Trophoblast cell (in vitro differentiated cells and primary cell): ENCODE measurements around the gene IFNL3.
"Not testable (repeated sequence)": the region's sequence is repeated elsewhere in the genome, so short reads cannot be mapped to it uniquely, and the experiment has no call there.

ENCODE experiments used
- DNase-seq, 2 donors: peaks; one replicate each; pipeline ENCODE4 v3.0.0-alpha.2; 2016
- H2AFZ ChIP-seq: 2 replicates; pipeline ENCODE4 v1.6.1; 2013; ENCODE audit warnings: low read length, moderate library complexity, mild to moderate bottlenecking; ENCODE audit not compliant: insufficient read depth, poor library complexity
- H2AK5ac ChIP-seq: 2 replicates; pipeline ENCODE4 v1.6.1; 2013; ENCODE audit warnings: mild to moderate bottlenecking, low read length
- H2BK120ac ChIP-seq: 2 replicates; pipeline ENCODE4 v1.6.1; 2013; ENCODE audit warnings: low read length, mild to moderate bottlenecking, moderate library complexity; ENCODE audit not compliant: insufficient read depth, poor library complexity
- H2BK12ac ChIP-seq: 2 replicates; pipeline ENCODE4 v1.6.1; 2013; ENCODE audit warnings: mild to moderate bottlenecking, low read length, moderate library complexity
- H2BK5ac ChIP-seq: 2 replicates; pipeline ENCODE4 v1.6.1; 2013; ENCODE audit warnings: low read length, low read depth, moderate library complexity, mild to moderate bottlenecking; ENCODE audit not compliant: poor library complexity
- H3K14ac ChIP-seq: 2 replicates; pipeline ENCODE4 v1.6.1; 2013; ENCODE audit warnings: mild to moderate bottlenecking, low read length
- H3K18ac ChIP-seq: 2 replicates; pipeline ENCODE4 v1.6.1; 2013; ENCODE audit warnings: mild to moderate bottlenecking, low read length
- H3K23ac ChIP-seq: 2 replicates; pipeline ENCODE4 v1.6.1; 2013; ENCODE audit warnings: low read length
- H3K27ac ChIP-seq: 2 replicates; pipeline ENCODE4 v1.5.1; 2013; ENCODE audit warnings: low read depth, mild to moderate bottlenecking, inconsistent platforms, low read length, moderate library complexity
- H3K27me3 ChIP-seq: 2 replicates; pipeline ENCODE4 v1.6.1; 2013; ENCODE audit warnings: inconsistent platforms, mild to moderate bottlenecking, low read length, moderate library complexity; ENCODE audit not compliant: insufficient read depth
- H3K36me3 ChIP-seq, 2 experiments: 1 replicate in 1 of 2; 2 replicates in 1 of 2; pipeline ENCODE4 v1.6.1; 2013; ENCODE audit warnings: low read length in 2 of 2, mild to moderate bottlenecking in 2 of 2, moderate library complexity in 1 of 2; ENCODE audit not compliant: insufficient read depth in 2 of 2, control insufficient read depth in 1 of 2
- H3K4ac ChIP-seq: 2 replicates; pipeline ENCODE4 v1.6.1; 2013; ENCODE audit warnings: low read depth, mild to moderate bottlenecking, low read length, moderate library complexity
- H3K4me1 ChIP-seq, 2 experiments: 1 replicate in 1 of 2; 2 replicates in 1 of 2; pipeline ENCODE4 v1.6.1; 2013; ENCODE audit warnings: low read length in 2 of 2, mild to moderate bottlenecking in 2 of 2, moderate library complexity in 1 of 2; ENCODE audit not compliant: insufficient read depth in 2 of 2, control insufficient read depth in 1 of 2
- H3K4me2 ChIP-seq: 2 replicates; pipeline ENCODE4 v1.6.1; 2013; ENCODE audit warnings: inconsistent platforms, mild to moderate bottlenecking, low read length, moderate library complexity
- H3K4me3 ChIP-seq: 2 replicates; pipeline ENCODE4 v1.5.1; 2013; ENCODE audit warnings: mild to moderate bottlenecking, low read depth, low read length, inconsistent platforms
- H3K79me1 ChIP-seq: one replicate; pipeline ENCODE4 v1.6.1; 2013; ENCODE audit warnings: low read length
- H3K79me2 ChIP-seq: 2 replicates; pipeline ENCODE4 v1.6.1; 2013; ENCODE audit warnings: low read length, mild to moderate bottlenecking; ENCODE audit not compliant: control insufficient read depth, insufficient read depth, poor library complexity
- H3K9ac ChIP-seq: 2 replicates; pipeline ENCODE4 v1.6.1; 2013; ENCODE audit warnings: mild to moderate bottlenecking, low read length
- H3K9me3 ChIP-seq: 2 replicates; pipeline ENCODE4 v1.6.1; 2013; ENCODE audit warnings: low read depth, mild to moderate bottlenecking, control low read depth, inconsistent platforms, low read length; ENCODE audit not compliant: insufficient read depth
- H4K12ac ChIP-seq: 2 replicates; pipeline ENCODE4 v1.6.1; 2013; ENCODE audit warnings: low read depth, mild to moderate bottlenecking, low read length, moderate library complexity
- H4K8ac ChIP-seq: 2 replicates; pipeline ENCODE4 v1.6.1; 2013; ENCODE audit warnings: low read depth, mild to moderate bottlenecking, low read length, moderate library complexity
- H4K91ac ChIP-seq: one replicate; pipeline ENCODE4 v1.6.1; 2013; ENCODE audit warnings: low read depth, mild to moderate bottlenecking, low read length, moderate library complexity
- WGBS: extraction: QIAGEN DNeasy Blood & Tissue Kit; methylation state at CpG from one replicate; pipeline ENCODE4 v1.1.7; 2013; ENCODE audit warnings: missing lambda C conversion rate; ENCODE audit not compliant: insufficient read length, insufficient coverage; ENCODE audit errors: extremely low coverage; 5-methylcytosine and 5-hydroxymethylcytosine counted together

The IFNL3 gene

GRCh38 chr19:39247701-39248664 lies 3.2 kb upstream of the IFNL3 start:
- Histone ChIP-seq H3K79me1 (no peaks in the 10 kb centered on the region), H3K4me3 (no peak overlapping the region), H2AK5ac (no peak overlapping the region), H3K27me3 (peaks cover 28% of the 10 kb centered on the region), H3K14ac (no peak overlapping the region), H2BK120ac (no peak overlapping the region), H2BK12ac (no peak overlapping the region), H3K36me3 (no peaks in the 10 kb centered on the region), H3K4me2 (peak overlapping the region; percentile 49), H3K23ac (no peak overlapping the region), H2BK5ac (no peak overlapping the region), H4K12ac (no peak overlapping the region), H3K4me1 (peaks cover 3 to 5% of the 10 kb centered on the region in 2 experiments), H3K9me3 (peaks cover 16% of the 10 kb centered on the region), H2AFZ (no peak overlapping the region), H3K18ac (no peak overlapping the region), H3K79me2 (no peaks in the 10 kb centered on the region), H3K27ac (no peak overlapping the region), H4K91ac (no peak overlapping the region), H3K9ac (no peak overlapping the region), H4K8ac (no peak overlapping the region), H3K4ac (no peak overlapping the region)
- no peak for DNase-seq
- no CpG with 5 or more reads among the region's 92 CpGs for WGBS

GRCh38 chr19:39246951-39247669 lies 2.3 kb upstream of the IFNL3 start:
- peaks cover 16% of the 10 kb centered on the region for H3K9me3 ChIP-seq
- H3K9ac ChIP-seq, result no peak overlapping the region
- no peak overlapping the region for H3K18ac ChIP-seq
- no peak overlapping the region for H4K8ac ChIP-seq
- H3K79me2 ChIP-seq, result no peaks in the 10 kb centered on the region
- no peaks in the 10 kb centered on the region for H3K79me1 ChIP-seq
- H3K4me3 ChIP-seq, result no peak overlapping the region
- H2BK120ac ChIP-seq, result no peak overlapping the region
- no peak overlapping the region for H2AFZ ChIP-seq
- peaks cover 3 to 5% of the 10 kb centered on the region in 2 experiments for H3K4me1 ChIP-seq
- H3K36me3 ChIP-seq, result no peaks in the 10 kb centered on the region
- no peak for DNase-seq
- H3K4me2 ChIP-seq, result peak overlapping the region; percentile 49
- no peak overlapping the region for H4K12ac ChIP-seq
- H3K27me3 ChIP-seq, result peaks cover 28% of the 10 kb centered on the region
- H2AK5ac ChIP-seq, result no peak overlapping the region
- H4K91ac ChIP-seq, result no peak overlapping the region
- H3K4ac ChIP-seq, result no peak overlapping the region
- no peak overlapping the region for H3K27ac ChIP-seq
- no CpG with 5 or more reads among the region's 42 CpGs for WGBS
- H3K23ac ChIP-seq, result no peak overlapping the region
- no peak overlapping the region for H3K14ac ChIP-seq
- H2BK5ac ChIP-seq, result no peak overlapping the region
- H2BK12ac ChIP-seq, result no peak overlapping the region

GRCh38 chr19:39245166-39245565 lies 360 bp upstream of the IFNL3 start:
- not testable (repeated sequence) for DNase-seq, H3K27ac ChIP-seq, H2BK120ac ChIP-seq, H4K12ac ChIP-seq, H2AFZ ChIP-seq, H2AK5ac ChIP-seq, H3K4me1 ChIP-seq, H3K23ac ChIP-seq, H3K4me2 ChIP-seq, H4K8ac ChIP-seq, H3K4ac ChIP-seq, H3K36me3 ChIP-seq, H4K91ac ChIP-seq, H3K14ac ChIP-seq, H3K18ac ChIP-seq, H3K79me1 ChIP-seq, H3K4me3 ChIP-seq, H2BK5ac ChIP-seq, H2BK12ac ChIP-seq, H3K79me2 ChIP-seq, H3K9ac ChIP-seq
- WGBS, result no CpG with 5 or more reads among the region's 1 CpG
- Histone ChIP-seq H3K27me3 (peaks cover 28% of the 10 kb centered on the region), H3K9me3 (peaks cover 16% of the 10 kb centered on the region)

- not testable (repeated sequence) for H3K79me2 ChIP-seq, H3K36me3 ChIP-seq, H3K18ac ChIP-seq, H3K4me3 ChIP-seq, H3K9ac ChIP-seq, H4K12ac ChIP-seq, H3K23ac ChIP-seq, H3K4ac ChIP-seq, H2BK5ac ChIP-seq, H3K14ac ChIP-seq, H3K4me2 ChIP-seq, H4K91ac ChIP-seq, H3K4me1 ChIP-seq, H2AK5ac ChIP-seq, H3K27ac ChIP-seq, H2BK120ac ChIP-seq, DNase-seq, H4K8ac ChIP-seq, H2AFZ ChIP-seq, H3K79me1 ChIP-seq, H2BK12ac ChIP-seq
- H3K9me3 ChIP-seq, result peaks cover 16% of the 10 kb centered on the region
- no CpG with 5 or more reads among the region's 13 CpGs for WGBS
- peaks cover 20% of the 10 kb centered on the region for H3K27me3 ChIP-seq
Measured at GRCh38 chr19:39243741-39244140, 1.1 kb downstream of the IFNL3 start.
